Measurements from ENCODE around the gene ZNF766.
A peak's percentile ranks its signal among the peaks of the same experiment; 100 is the strongest.
"Not testable (repeated sequence)": the region's sequence is repeated elsewhere in the genome, so short reads cannot be mapped to it uniquely, and the experiment has no call there.

The ZNF766 gene

DNA sequence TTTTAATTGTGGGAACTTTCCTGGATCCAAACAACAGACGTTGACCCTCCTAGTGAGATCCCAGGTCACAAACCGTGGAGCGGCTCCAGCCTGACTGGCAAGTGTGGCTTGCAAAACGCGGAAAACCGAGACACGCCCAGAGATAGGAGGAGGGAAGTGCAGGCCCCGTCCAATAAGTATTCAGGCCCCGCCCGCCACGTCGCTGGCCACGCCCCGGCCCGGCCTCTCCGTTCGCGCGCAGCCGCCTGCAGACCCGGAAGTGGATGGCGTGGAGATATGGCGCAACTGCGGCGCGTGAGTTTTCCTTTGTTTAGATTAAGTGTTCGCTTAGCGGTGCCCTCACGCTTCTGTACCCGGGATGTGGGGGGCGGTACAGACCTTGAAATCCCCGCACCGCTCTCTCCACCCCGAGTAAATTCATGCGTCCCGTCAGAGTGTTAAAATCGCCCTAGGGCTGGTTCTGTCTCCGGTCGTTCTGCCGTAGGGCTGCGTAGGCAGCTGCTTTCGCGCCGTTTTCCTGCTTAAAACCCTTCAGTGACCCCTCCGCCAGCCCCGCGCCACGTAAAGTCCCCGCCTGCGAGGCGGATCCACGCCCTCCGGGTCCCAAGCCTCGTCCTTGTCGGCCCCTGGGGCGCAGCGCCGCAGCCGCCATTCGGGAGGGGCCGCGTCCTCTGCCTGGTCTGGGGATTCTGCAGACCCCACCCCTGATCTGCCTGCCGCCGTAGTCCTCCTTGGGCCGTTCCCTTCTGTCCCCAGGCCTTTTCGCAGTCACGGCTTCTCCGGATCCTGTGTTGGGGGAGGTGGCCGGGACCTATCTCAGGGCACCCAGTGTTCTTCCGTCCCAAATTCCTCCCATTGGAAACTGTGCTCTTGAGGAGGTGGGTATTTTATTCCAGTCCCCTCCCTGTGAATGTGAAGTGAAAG lies at the start of gene ZNF766:
ZNF766 (plus strand) TSS at position 250 of the 924 bp plus-strand sequence; CDS start at position 277, 27 bp downstream.
- peak; percentile 98 for DNase-seq (ENCODE audit: low spot score)

DNA sequence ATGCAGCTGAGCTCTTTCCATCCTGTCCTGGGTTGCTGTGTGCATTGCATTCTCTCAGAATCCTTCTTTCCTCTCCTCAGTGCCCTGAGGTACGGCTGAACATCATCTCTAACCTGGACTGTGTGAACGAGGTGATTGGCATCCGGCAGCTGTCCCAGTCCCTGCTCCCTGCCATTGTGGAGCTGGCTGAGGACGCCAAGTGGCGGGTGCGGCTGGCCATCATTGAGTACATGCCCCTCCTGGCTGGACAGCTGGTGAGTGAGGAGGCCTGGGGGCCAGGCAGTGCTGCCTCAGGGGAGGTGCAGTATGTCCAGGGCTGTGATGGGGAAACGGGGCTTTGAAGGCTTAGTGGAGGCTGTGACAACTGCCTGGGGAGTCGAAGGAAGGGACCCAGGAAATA lies 49.8 kb upstream of the ZNF766 start:
- no peak for DNase-seq (ENCODE audit: low spot score)

DNA sequence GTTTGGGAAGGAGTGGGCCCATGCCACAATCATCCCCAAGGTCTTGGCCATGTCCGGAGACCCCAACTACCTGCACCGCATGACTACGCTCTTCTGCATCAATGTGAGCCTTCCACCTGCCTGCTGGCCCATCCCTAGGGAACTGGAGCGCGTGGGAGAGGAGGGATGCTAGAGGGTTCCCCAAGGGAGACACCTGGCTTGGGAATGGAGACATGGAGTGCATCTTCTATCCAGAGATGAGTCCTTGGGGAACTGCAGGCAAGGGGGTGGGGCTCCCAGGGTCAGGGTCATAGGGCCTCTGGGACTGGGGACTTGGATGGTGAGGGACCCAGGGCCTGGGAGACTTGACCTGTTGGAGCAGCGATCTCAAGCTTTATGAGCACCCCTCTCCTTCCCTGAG lies 48.4 kb upstream of the ZNF766 start:
- no peak for DNase-seq (ENCODE audit: low spot score)

DNA sequence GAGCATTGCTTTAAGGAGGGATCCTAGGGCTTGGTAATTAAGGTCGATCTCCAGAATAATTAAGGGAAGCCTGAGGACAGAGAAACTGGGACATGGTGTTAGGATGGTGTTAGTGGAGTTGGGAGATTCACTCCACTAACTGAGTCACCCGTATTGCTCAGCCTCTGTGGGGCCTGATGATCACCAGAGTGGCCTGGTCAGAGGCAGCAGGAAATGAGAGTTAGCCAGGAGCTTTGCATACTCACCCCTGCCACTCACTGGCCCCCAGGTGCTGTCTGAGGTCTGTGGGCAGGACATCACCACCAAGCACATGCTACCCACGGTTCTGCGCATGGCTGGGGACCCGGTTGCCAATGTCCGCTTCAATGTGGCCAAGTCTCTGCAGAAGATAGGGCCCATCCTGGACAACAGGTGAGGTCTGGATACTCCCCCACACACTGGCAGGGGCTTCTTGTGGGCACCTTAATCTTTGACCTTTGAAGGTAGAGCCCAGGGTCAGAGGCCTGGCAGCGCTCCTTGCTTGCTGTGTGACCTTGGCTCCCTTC lies 47.5 kb upstream of the ZNF766 start:
- no peak for DNase-seq (ENCODE audit: low spot score)

DNA sequence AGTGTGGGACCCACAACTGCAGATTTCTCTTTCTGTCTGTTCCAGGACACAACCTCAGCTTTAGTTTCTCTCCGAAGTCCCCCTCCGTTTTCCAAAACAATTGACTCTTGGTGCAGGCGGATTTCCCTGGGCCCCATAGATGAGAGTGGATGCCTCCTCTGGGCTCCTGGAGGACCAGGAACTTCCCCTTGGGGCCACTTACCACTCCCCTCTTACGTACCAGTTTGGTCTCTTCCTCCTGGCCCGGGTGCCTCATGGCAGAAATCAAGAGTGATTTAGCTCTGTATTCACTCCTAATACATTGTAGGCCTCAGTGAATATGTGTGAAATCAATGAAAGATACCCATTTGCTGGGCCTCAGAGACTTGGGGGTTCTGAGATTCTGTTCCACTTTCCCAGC lies 45.2 kb upstream of the ZNF766 start:
- no peak for DNase-seq (ENCODE audit: low spot score)

DNA sequence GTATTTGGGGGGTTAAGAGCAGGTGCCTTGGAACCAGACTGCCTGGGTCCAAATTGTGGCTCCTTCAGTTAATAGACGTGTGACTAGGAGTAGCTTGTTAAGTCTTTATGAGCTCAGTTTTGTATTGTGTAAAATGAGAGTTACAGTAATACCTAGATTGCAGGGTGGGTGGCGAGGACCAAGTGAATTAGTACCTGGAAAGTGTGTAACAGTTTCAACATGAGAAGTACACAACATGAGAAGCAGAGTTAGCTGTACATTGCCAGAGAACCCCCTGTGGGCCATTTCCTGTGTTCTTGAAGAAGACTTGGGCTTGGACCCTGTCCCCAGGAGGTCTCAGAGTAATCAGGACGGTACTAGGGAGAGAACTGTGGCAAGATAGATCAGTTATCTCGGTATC lies 42.7 kb upstream of the ZNF766 start:
- no peak for DNase-seq (ENCODE audit: low spot score)

DNA sequence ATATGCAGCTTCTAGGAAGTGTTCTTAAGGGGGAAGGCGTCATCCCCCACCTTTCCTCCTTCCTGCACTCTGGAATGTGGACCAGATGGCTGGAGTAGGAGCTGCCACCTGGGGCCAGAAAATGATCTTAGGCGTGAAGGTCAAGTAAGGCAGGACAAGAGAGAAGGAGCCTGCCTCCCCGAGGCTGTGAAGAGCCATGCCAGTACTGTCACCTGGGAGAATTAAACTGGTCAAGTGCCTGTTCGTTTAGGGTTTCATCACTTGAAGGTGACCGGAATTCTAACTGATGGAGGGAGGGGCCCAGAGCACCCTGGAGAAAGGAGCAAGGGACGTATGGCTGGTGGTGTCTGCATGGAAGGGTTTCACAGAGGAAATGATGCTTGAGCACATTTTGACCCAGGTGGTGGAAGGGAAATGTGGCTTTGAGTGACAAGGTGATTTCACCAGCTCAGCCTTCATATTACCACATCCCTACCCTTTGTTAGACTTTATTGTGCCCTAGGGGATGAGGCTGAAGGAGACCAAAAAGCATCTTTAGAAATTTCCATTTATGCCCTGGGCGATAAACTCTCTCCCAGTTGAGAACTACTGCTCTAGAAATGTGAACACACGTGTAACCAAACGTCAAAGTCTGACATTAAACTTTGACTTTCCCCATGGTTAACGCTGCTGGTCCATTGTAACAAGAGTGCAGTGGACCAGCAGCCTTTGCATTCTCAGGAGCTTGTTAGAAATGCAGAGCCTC lies 42.0 kb upstream of the ZNF766 start:
- DNase-seq (ENCODE audit: low spot score): no peak

DNA sequence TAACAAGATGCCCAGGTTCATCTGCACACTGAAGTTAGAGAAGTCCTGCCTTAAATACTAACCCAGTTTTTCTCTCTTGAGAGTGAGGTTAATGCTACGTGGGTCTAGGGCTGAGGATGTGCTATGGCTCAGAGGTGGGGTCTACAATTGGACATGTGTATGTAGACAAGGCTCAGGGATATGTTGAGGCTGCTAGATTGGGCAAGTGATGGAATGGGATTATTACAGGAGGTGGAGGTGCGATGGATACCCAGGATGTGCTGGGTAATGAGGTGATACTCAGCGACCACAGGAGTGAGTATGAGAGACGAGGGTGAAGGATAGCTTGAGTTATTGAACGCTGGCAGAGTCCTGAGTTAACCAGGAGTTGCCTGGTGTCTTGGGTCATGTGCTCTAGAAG lies 41.4 kb upstream of the ZNF766 start:
- no peak for DNase-seq (ENCODE audit: low spot score)

DNA sequence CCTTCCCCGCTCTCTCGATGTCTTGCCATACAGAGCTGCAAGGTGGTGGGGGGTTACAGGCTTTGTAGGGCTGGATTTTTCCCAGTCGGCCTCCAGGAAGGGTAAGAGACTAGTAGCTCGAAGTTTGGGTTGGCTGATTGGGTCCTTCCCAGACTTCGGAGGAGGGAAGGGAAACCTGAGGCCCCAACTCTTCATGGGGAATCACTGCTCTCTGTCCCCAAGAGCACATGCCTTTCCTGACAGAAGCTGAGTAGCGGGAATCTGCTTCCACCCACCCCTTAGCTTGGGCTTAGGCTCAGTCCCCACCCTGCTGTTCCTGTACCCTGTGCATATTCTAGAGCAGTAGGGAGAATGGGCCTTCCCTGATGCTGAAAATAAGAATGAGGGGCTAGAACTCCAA lies 39.9 kb upstream of the ZNF766 start:
- no peak for DNase-seq (ENCODE audit: low spot score)

DNA sequence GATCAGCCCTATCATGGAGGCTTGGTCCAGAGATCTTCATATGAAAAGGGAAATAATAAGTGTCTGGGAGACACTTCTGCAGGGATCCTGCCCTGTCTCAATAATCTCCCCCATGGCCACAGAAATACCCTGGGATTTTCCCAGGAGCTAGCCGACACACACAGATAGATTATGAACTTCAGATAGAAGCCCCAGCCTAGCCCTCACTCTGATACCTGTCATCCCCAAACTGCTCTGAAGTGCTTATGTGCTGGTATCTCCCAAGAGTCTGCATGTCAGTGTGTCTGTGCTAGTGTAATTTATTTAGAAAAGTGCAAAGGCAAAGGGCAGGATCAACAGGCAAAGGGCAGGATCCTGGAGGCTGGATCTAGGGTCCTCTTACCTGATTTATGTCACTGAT lies 38.7 kb upstream of the ZNF766 start:
- DNase-seq (ENCODE audit: low spot score): no peak

DNA sequence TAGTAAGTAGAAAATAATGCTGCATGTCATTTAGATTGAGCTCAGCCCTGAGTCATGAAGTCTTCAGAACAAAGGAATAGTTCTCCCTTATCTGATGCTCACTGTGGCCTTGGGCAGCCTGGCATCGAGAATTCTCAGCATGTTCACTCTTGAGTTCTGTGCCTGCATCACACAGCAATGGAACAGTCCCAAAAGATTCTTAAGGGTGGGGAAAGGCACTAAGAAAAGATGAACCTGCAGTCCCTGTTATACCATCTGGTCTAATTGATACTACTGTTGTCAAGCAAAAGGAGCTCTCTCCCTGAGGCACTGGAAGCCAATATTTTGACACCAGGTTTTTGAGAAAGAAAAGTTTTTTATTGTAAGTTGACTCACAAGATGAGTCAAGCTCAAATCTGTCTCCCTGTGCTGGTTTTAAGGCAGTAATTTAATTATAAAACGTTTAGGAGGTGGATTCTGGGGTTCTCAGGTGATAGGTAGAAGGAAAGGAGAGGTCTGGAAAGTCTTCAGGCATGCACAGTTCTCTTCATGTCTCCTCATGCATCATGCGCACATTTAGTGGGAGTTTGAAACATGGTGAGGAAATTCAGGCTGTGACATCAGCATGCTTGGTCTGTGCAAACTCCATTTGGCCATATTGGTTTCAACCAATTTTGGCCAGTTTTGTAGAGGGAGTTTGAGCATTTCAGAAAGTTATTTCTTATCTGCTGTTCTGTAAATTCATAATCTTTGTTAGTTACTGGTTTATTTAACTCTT lies 38.1 kb upstream of the ZNF766 start:
- DNase-seq (ENCODE audit: low spot score): no peak

DNA sequence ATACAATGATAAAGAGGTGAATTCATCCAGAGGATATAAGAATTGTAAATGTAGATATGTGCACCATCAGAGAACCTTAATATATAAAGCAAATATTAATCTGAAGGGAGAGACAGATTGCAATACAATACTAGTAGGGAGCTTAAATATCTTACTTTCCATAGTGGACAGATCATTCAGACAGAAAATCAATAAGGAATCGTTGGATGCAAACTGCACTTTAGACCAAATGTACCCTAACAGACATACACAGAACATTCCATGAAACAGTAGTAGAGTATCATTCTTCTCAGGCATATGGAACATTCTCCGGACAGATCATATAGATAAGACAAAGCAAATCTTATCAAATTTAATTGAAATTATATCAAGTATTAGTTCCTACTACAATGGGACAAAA lies 35.0 kb upstream of the ZNF766 start:
- DNase-seq (ENCODE audit: low spot score): no peak

DNA sequence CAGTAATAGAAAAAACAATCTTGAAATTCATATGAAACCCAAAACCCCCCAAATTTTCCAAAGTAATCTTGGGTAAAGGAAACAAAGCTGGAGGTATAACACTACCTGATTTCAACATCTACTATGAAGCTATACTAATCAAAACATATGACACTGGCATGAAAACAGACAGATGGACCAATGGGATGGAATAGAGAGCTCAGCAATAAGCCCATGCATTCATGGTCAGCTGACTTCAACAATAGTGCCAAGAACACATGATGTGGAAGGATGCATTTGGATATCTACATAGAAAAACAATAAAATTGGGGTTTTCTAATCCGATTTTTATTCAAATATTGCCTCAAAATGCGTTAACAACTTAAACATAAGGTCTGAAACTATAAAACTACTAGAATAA lies 32.2 kb upstream of the ZNF766 start:
- no peak for DNase-seq (ENCODE audit: low spot score)

DNA sequence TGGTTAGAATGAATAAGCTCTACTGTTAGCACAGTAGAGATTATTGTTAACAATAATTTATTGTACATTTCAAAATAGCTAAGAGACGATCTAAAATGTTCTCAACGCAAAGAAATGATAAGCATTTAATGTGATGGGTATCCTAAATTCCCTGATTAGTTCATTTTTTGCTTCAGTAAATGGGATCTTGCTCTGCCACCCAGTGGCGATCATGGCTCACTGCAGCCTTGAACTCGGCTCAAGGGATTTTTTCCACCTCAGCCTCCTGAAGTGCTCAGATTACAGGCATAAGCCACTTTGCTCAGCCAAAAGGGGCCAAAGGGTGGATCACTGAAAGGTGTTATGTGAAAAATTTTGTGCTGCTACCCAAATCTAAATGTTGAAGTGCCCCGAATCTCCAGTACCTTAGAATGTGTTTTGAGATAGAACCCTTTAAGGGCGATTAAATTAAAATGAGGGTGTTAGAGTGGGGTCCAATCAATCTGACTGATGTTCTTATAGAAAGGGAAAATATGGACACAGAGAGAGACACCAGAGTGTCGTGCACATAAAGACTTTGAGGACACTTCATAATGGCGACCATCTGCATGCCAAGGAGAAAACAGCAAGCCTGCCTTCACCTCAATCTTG lies 31.5 kb upstream of the ZNF766 start:
- peak; percentile 41 for DNase-seq (ENCODE audit: low spot score)

DNA sequence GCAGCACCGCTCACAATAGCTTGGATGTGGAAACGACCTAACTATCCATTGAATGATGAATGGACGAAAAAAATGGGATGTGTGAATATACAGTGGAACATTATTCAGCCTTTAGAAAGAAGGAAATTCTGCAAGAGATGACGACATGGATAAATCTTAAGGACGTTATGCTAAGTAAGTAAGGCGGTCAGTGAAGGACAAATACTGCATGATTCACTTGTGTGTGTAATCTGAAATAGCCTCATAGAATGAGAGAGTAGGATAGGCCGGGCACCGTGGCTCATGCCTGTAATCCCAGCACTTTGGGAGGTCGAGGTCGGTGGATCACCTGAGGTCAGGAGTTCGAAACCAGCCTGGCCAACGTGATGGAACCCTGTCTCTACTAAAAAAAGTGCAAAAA lies 25.4 kb upstream of the ZNF766 start:
- no peak for DNase-seq (ENCODE audit: low spot score)

DNA sequence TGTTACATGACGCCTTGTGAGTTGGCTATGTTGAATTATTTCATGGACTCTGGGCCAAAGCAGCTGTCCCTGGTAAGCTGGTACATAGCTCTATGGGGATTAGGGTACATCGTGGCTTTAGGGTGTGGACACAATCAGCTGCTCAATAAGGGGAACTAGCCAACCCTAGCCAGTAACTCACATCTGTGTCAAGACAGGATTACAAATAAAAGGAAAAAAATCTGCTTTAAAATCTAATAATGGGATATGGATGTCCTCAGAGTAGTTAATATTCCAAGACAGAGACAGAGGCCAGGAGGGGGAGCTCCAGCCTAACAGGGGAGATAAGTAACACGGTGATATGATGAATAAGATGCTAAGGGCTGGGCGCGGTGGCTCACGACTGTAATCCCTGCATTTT lies 21.1 kb upstream of the ZNF766 start:
- no peak for DNase-seq (ENCODE audit: low spot score)

DNA sequence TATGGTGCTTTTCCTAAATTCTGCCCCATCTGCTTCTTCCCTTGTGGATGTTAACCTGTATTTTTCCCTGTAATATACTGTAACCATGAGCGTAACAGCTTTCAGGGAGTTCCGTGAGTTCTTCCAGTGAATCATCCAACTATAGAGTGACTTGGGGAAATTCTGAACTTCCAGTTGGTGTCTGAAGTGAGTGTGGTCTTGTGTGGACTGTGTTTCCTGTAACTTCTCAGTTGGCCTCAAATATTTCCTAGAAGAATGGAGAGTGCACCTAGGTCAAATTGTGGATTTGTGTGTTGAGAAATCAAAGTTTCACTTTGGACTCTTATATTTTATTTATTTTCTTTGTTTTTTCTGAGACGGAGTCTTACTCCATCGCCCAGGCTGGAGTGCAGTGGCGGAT lies 11.0 kb upstream of the ZNF766 start:
- DNase-seq (ENCODE audit: low spot score): no peak

DNA sequence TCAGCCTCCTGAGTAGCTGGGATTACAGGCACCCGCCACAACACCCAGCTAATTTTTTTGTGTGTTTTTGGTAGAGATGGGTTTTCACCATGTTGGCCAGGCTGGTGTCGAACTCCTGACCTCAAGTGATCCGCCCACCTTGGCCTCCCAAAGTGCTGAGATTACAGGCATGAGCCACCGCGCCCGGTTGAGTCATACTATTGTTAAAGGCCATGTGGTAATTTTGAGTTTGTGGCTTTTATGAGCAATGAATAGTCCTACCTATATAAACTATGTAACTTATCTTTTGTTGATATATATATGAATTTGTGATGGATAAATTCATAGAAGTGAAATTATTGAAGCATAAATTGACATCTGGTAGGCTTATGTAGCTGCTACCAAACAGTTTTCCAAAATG lies 3.8 kb upstream of the ZNF766 start:
- DNase-seq (ENCODE audit: low spot score): not testable (repeated sequence)

DNA sequence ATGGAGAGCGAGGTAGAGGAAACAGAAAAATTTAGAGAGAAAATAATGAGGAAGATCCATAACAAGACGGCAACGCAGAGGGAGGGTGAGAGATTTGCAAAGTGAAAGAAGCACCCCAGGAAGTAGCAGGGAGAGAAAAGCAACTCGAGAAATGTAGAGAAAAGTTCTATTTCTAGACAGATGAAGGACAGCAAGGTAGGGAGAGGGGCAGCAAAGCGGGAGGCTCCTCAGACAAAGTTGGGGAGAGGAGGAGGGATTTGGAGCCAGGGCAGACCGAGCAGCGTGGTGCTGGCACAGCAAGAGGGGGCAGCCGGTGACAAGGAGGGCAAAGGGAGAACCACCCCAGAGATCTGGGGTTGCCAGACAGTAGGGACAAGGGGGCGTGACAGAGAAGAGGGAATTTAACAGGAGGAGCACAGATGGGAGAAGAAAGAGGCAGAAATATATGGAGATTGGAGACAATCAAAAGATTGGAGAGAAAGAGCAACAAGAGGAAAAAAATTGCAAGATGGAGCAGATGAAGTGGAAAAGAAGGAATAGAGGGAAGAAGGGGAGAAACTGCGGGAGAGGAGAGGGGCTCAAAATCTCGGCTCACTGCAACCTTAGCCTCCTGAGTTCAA lies 989 bp downstream of the ZNF766 start:
- DNase-seq (ENCODE audit: low spot score): peak; percentile 11

DNA sequence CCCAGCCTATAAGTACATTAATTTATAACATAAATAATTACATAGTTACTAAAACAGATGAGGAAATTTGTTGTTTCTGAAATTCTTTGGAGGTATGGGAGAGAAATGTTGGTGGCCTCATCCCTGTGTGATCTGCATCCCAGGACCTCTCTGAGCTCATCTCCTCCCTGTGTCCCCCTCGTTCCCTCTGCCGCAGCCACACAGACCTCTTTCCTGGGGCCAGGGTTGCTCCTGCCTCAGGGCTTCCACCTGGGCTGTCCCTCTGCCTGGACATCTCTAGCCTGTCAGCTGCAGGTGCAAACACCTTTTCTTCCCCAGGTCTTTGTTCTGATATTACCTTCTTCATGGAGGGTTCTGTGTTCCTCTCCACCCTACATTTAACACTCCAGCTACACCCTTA lies 3.9 kb downstream of the ZNF766 start:
- DNase-seq (ENCODE audit: low spot score): no peak

DNA sequence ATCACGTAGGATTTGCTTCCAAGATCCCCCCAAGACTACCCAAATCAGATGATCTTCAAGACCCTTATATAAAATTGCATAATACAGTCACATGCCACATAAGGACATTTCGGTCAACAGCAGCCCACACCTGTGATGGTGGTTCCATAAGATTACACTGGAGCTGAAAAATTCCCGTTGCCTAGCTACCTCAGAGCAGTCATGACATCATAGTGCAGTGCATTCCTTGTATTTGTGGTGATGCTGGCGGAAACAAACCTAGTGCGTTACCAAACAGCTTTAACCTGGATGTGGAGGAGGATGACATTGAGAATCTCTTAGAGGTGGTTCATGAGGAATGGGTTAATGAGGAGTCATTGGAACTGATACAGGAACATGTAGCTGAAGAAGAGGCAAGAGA lies 4.8 kb downstream of the ZNF766 start:
- no peak for DNase-seq (ENCODE audit: low spot score)

All from SW480 (cell line).